ENCODE data around the gene MYL10. TPM values are rescaled to one million over a fixed set of nuclear protein-coding genes. Genes with fewer than 3 reads are reported as not detected.

The MYL10 gene
- total RNA-seq, 2 experiments from 2014 or later, result not detected

GRCh38 chr7:101598986-101599771, 29.9 kb downstream of the MYL10 start:
- intact Hi-C loops (cut with micrococcal nuclease; ENCODE audit: unreplicated experiment), result no loop called here
- Histone ChIP-seq H3K4me1 (ENCODE audit: insufficient read depth, low read length, poor library complexity, severe bottlenecking) (peaks cover 10% of the 10 kb centered on the region), H3K36me3 (ENCODE audit: insufficient read depth, low read length) (no peaks in the 10 kb centered on the region), H3K9me3 (ENCODE audit: low read length) (no peaks in the 10 kb centered on the region), H3K27ac (ENCODE audit: low read depth, low read length, poor library complexity, severe bottlenecking) (no peak overlapping the region), H3K4me2 (ENCODE audit: low read length) (no peak overlapping the region), H3K4me3 (ENCODE audit: low read depth, low read length, poor library complexity, severe bottlenecking) (no peak overlapping the region), H4K20me1 (ENCODE audit: insufficient read depth, low read length) (no peaks in the 10 kb centered on the region), H3K9me2 (ENCODE audit: insufficient read depth, low read length) (no peaks in the 10 kb centered on the region), H2AFZ (ENCODE audit: low read length) (no peak overlapping the region), H3K79me2 (ENCODE audit: insufficient read depth, low read depth, low read length) (no peaks in the 10 kb centered on the region)
- DNase-seq (ENCODE audit: low spot score), result no peak
- no TSS peak for BruUV-seq (replicated peaks)
- POLR2A ChIA-PET, result interaction anchor here (0.6 to 0.9 kb wide), 3 partner anchors 87 to 266 kb away, joined by 3 to 6 read pairs (median 3); no protein-coding TSS in a partner anchor
- CTCF ChIA-PET (ENCODE audit: unreplicated experiment), result no interaction called here
- no peak for TF ChIP-seq EZH2phosphoT487 (IDR thresholded peaks at IDR 0.05; ENCODE audit: borderline replicate concordance, low read depth, low read length)
- TF ChIP-seq, protein P1, sequence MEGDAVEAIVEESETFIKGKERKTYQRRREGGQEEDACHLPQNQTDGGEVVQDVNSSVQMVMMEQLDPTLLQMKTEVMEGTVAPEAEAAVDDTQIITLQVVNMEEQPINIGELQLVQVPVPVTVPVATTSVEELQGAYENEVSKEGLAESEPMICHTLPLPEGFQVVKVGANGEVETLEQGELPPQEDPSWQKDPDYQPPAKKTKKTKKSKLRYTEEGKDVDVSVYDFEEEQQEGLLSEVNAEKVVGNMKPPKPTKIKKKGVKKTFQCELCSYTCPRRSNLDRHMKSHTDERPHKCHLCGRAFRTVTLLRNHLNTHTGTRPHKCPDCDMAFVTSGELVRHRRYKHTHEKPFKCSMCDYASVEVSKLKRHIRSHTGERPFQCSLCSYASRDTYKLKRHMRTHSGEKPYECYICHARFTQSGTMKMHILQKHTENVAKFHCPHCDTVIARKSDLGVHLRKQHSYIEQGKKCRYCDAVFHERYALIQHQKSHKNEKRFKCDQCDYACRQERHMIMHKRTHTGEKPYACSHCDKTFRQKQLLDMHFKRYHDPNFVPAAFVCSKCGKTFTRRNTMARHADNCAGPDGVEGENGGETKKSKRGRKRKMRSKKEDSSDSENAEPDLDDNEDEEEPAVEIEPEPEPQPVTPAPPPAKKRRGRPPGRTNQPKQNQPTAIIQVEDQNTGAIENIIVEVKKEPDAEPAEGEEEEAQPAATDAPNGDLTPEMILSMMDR (conservative IDR thresholded peaks at IDR 0.05; ENCODE audit: low read length), result no peak

- peaks cover 10% of the 10 kb centered on the region for H3K4me1 ChIP-seq (ENCODE audit: insufficient read depth, low read length, poor library complexity, severe bottlenecking)
- no peaks in the 10 kb centered on the region for H3K9me2 ChIP-seq (ENCODE audit: insufficient read depth, low read length)
- H4K20me1 ChIP-seq (ENCODE audit: insufficient read depth, low read length), result no peaks in the 10 kb centered on the region
- no peak for DNase-seq (ENCODE audit: low spot score)
- ChIA-PET POLR2A (interaction anchor here (0.9 kb wide), 1 partner anchor 87 kb away, joined by 3 read pairs; no protein-coding TSS in a partner anchor), CTCF (ENCODE audit: unreplicated experiment) (no interaction called here)
- H3K4me2 ChIP-seq (ENCODE audit: low read length), result no peak overlapping the region
- no TSS peak for BruUV-seq (replicated peaks)
- intact Hi-C loops (cut with micrococcal nuclease; ENCODE audit: unreplicated experiment), result no loop called here
- no peak overlapping the region for H3K4me3 ChIP-seq (ENCODE audit: low read depth, low read length, poor library complexity, severe bottlenecking)
- H3K27ac ChIP-seq (ENCODE audit: low read depth, low read length, poor library complexity, severe bottlenecking), result no peak overlapping the region
- no peaks in the 10 kb centered on the region for H3K36me3 ChIP-seq (ENCODE audit: insufficient read depth, low read length)
- H2AFZ ChIP-seq (ENCODE audit: low read length), result no peak overlapping the region
- H3K79me2 ChIP-seq (ENCODE audit: insufficient read depth, low read depth, low read length), result no peaks in the 10 kb centered on the region
- H3K9me3 ChIP-seq (ENCODE audit: low read length), result no peaks in the 10 kb centered on the region
- TF ChIP-seq, protein P1 (conservative IDR thresholded peaks at IDR 0.05; ENCODE audit: low read length), result no peak
- no peak for TF ChIP-seq EZH2phosphoT487 (IDR thresholded peaks at IDR 0.05; ENCODE audit: borderline replicate concordance, low read depth, low read length)
Observed at GRCh38 chr7:101598422-101598985, 30.6 kb downstream of the MYL10 start.

- Histone ChIP-seq H3K9me2 (ENCODE audit: insufficient read depth, low read length) (no peaks in the 10 kb centered on the region), H3K4me3 (ENCODE audit: low read depth, low read length, poor library complexity, severe bottlenecking) (no peak overlapping the region), H3K9me3 (ENCODE audit: low read length) (no peaks in the 10 kb centered on the region), H3K79me2 (ENCODE audit: insufficient read depth, low read depth, low read length) (no peaks in the 10 kb centered on the region), H4K20me1 (ENCODE audit: insufficient read depth, low read length) (no peaks in the 10 kb centered on the region), H3K36me3 (ENCODE audit: insufficient read depth, low read length) (no peaks in the 10 kb centered on the region), H3K27ac (ENCODE audit: low read depth, low read length, poor library complexity, severe bottlenecking) (no peak overlapping the region), H3K4me2 (ENCODE audit: low read length) (no peak overlapping the region), H3K4me1 (ENCODE audit: insufficient read depth, low read length, poor library complexity, severe bottlenecking) (peaks cover 9% of the 10 kb centered on the region), H2AFZ (ENCODE audit: low read length) (no peak overlapping the region)
- POLR2A ChIA-PET, result interaction anchor here (0.9 kb wide), 1 partner anchor 88 kb away, joined by 3 read pairs; no protein-coding TSS in a partner anchor
- no TSS peak for BruUV-seq (replicated peaks)
- no peak for DNase-seq (ENCODE audit: low spot score)
- CTCF ChIA-PET (ENCODE audit: unreplicated experiment), result interaction anchor here (0.9 kb wide), 1 partner anchor 15 kb away, joined by 3 read pairs; no protein-coding TSS in a partner anchor
- intact Hi-C loops (cut with micrococcal nuclease; ENCODE audit: unreplicated experiment), result no loop called here
- TF ChIP-seq, protein P1 (conservative IDR thresholded peaks at IDR 0.05; ENCODE audit: low read length), result no peak
- no peak for TF ChIP-seq EZH2phosphoT487 (IDR thresholded peaks at IDR 0.05; ENCODE audit: borderline replicate concordance, low read depth, low read length)
Observed at GRCh38 chr7:101597941-101598340, 31.2 kb downstream of the MYL10 start.
